Astrocyte of the hippocampus (primary cell): ENCODE data around the gene PPP1R12C.
"Not testable (repeated sequence)": the region's sequence is repeated elsewhere in the genome, so short reads cannot be mapped to it uniquely, and the experiment has no call there.

Experiments
- DNase-seq: peaks from one replicate; pipeline ENCODE4 v3.0.0; 2011; ENCODE audit warnings: low read depth, low spot score

The PPP1R12C gene

DNA sequence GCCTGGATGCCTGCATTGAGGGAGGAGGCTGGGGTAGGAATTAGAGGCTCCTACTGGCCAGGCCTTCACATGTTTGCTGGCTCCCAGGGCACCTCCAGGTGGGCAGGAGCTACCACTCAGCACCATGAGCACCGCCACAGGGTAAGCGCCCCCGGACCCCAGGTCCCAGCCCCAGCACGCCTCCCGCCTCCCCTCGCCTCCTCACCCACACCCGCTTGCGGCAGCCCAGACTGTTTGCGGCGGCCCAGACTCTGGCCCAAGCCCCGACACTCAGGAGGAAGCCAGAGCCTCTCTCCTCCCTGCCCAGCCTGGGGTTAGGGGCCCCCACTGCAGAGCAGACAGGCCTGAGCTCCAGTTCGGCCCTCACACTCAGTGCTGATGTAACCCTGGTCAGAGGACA, 41.1 kb downstream of the PPP1R12C start:
- DNase-seq: no peak

DNA sequence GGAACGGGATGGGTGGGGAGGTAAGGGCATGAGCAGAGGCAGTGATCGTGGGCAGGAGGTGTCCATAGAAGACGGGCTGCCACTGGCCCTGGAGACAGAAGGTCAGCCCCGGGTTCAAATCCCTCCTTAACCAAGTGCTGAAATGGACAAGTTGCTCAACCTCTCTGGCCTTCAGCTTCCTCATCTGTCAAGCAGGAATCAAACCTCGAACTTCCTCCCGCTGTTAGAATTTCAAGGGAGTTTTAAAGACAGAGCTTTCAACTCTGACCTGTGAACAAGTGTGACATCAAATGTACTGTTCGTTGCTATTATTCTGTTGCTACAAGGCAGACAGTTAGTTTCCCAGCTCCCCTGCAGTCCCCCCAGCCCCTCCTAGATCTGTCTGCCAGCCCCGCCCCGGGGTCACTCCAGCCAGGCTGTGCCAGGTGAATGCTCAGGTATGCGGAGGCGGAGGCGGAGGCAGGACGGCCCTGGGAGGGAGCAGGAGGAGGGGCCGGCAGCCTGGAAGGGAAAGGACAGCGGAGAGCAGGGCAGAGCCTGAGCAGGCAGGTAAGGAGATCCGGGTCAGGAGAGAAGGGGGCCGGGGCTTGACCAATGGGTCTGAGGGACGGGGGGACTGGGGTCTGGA, 42.0 kb downstream of the PPP1R12C start, which contains the start of gene EPS8L1:
EPS8L1 (plus strand) TSS at position 499 of the 628 bp plus-strand sequence. CDS start 576 bp downstream, outside the sequence.
- no peak for DNase-seq

- DNase-seq: no peak
These were observed 45.5 kb downstream of the PPP1R12C start for GRCh38 chr19:55071913-55072312.

- peak; percentile 67 for DNase-seq
These were observed 46.3 kb downstream of the PPP1R12C start for GRCh38 chr19:55071129-55071502.

- DNase-seq: no peak
These were observed 46.8 kb downstream of the PPP1R12C start for GRCh38 chr19:55070466-55071128.

GRCh38 chr19:55069865-55070197, 47.6 kb downstream of the PPP1R12C start:
- DNase-seq: no peak

DNA sequence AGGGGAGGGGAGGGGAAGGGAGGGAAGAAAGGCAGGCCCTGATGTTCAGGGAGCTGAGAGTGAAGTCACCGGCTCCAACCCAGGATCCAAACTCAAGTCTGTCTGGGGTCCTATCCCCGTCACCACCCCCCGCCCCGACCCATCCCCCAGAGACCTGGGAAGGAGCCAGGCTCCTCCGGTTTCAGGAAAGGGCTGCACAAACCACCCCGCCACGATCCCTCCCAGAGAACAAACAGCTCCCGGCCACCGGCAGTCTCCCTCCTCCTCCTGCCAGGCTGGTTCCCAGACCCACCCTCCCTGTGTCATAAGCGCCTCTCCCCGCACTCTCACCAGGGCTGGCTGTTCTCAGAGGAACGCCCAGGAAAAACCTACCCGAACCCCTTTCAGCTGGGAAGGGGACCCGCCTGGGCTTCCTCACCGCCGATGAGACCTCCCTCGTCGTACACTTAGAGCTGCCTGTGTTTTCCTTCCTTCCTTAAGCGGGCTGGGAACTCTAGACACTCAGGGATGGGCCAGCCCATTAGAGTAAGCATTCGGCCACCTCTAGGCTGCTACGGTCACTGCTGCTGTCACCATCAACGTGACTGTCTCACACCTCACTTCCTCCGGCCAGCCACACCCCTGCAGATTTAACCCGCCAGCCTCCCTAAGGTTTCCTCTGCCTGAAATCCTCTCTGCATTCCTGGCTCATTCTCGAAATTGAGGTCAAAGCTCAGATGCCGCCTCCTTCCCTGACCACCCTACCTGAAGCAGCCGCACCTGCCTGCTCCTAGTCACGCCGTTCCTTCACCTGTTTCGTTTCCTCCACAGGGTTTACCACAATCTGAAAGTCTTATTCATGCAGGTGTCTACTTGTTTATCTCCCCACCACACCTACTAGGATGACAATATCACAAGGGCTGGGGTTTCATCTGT, 48.2 kb downstream of the PPP1R12C start:
- peak; percentile 43 for DNase-seq

DNA sequence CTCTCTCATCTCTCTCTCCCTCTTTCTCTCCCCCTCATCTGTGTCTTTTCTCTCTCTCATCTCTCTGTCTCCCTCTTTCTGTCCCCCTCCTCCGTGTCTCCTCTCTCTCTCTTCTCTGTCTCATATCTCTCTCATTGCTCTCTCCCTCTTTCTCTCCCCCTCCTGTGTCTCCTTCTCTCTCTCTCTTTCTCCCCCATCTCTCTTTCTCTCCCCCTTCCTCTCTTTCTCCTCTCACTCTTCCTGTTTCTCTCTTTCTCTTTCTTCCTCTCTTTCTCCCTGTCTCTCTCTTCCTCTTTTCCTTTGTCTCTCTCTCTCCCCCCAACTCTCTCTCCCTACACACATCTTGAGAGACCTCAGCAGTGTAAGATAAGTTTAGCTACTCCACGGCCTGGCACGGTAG, 49.6 kb downstream of the PPP1R12C start:
- DNase-seq: no peak

- peak; percentile 41 for DNase-seq
These were observed 51.2 kb downstream of the PPP1R12C start for GRCh38 chr19:55066107-55066709.

DNA sequence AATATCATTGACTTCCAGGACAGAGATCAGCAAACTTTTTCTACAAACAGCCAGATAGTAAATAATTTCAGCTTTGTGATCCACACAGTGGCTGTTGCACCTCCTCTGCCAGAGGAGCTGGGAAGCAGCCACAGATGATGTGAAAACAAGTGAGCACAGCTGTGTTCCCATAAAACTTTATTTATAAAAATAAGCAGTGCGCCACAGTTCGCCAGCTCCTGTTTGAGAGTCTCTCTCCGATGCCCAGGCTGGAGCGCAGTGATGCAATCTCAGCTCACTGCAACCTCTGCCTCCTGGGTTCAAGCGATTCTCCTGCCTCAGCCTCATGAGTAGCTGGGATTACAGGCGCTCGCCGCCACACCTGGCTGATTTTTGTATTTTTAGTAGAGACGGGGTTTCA, 51.9 kb downstream of the PPP1R12C start:
- DNase-seq: not testable (repeated sequence)

GRCh38 chr19:55063492-55063843, 54.0 kb downstream of the PPP1R12C start:
- no peak for DNase-seq

DNA sequence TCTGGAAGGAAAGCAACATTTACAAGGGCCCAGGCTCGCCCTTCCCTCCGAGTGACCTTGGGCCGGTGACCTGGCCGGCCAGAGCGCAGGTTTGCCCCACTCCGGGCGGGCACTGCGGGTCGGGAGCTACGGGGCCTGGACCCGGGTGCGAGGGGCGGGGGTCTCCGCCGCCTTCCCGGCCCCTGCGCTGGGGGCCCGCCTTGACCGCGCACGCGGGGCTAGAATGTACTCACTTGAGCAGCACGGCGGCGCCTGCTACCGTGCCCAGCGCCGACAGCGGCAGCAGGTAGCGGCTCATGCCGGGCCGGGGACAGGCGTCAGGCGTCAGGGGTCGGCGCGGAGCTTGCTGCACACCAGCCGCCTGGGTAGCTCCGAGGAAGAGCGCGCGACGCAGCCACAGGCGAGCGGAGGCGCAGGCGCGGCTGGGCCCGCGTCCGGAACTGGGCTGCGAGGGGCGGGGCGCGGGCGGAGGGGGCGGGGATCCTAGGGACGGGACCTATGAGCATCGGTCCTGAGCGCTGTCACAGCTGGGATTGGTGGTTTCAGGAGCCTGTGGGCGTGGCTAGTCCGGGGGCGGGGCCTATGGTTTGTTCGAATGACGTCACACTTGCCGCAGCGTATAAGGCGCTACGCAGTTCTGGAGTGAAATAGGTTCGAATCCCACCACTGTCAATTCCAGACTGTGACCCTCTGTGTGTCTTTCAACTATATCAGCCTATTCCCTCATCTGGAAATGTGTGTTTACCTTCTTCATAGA, 54.5 kb downstream of the PPP1R12C start, which contains the start of gene RDH13:
RDH13 (minus strand) TSS at position 414 of the 757 bp plus-strand sequence; CDS start at position 298, 116 bp downstream.
- DNase-seq: peak; percentile 97

- DNase-seq: not testable (repeated sequence)
These were observed 57.1 kb downstream of the PPP1R12C start for GRCh38 chr19:55060287-55060686.

DNA sequence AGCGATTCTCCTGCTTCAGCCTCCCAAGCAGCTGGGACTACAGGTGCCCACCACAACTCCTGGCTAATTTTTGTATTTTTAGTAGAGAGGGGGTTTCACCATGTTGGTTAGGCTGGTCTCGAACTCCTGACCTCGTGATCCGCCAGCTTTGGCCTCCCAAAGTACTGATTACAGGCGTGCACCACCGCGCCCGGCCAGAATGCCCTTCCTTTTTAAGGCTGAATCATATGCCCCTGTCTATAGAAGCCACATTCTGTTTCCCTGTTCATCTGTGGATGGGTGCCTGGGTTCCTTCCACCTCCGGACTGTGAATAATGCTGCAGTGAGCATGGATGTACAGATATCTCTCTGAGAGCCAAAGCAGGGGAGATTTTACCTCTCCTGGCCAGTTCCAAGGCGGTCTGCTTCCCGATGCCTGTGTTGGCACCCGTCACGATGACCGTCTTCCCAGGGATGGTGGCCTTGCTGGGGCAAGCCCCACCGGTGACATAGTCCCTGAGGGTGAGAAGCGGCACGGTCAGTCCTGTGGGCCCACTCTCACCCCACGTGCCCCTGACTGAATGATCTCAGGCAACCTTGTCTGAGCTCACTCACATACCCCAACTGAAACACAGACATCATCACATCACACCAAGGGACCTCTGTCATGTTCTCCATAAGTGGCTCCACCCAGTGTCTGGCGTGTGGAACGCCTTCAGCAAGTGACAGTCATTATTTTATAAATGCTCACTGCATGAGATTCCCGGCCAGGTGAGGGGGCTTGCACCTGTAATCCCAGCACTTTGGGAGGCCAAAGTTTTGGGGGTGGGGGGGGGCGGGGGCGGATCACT, 58.4 kb downstream of the PPP1R12C start:
- DNase-seq: no peak

DNA sequence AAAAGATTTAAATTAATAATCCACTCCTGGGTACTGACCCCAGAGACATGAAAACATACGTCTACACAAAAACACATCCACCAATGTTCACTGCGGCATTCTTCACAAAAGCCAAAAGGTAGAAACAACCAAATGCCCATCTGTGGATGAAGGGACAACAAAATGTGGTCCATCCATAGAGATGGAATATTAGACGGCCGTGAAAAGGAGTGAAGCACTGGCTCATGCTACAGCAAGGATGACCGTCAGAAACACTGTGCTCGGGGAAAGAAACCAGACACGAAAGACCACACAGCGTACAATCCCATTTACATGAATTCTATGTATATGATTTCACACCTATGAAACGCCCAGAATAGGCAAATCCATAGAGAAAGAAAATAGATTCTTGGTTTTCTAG, 60.6 kb downstream of the PPP1R12C start:
- no peak for DNase-seq

DNA sequence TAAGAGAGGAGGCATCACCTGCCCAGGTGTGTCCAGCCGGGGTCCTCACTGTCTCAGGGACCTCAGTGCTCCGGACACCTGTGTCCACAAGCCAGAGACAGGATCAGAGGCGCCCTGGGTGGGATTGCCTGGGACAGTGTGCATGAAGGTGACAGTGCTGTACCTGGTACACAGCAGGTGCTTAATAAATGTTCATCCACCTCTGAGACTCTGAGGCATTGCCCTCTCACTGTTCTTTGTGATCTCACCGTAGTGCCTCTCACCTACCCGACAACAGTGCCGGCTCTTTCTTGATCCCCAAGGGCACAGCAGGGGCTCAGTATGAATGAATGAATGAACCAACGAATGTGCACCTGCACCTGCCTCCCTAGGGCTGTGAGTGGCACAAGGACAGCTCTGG, 63.7 kb downstream of the PPP1R12C start:
- DNase-seq: no peak

DNA sequence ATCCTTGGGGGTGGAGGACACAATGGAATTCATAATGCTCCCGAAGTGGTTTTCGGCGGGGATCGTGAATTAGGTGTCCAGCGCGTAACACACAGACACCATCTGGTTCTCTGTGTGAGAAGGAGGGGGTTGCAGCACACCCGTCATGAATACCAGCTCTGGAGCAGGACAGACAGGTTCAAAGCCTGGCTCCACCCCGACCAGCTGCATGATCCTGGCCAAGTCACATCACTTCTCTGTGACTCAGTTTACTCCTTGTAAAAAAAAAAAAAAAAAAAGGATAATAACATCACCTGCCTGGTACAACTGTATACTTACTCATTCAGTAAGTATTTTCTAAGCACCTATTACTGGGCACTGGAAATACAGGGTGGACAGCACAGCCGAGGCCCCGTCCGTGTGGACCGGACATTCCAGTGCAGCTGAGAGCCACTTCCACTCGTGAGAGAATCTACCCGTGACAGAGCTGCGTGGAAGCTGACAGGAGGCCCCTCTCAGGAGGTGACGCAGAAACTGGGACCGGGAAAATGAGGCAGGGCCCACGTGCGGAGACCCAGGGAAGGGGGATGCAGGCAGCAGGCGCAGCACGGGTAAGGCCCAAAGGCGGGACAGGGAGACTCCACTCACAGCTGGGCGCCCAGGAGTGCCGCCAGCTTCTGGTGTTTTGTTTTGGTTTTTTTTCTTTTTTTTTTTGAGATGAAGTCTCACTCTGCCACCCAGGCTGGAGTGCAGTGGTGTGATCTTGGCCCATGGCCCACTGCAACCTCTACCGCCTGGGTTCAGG, 66.5 kb downstream of the PPP1R12C start:
- DNase-seq: no peak

- DNase-seq: no peak
These were observed 69.0 kb downstream of the PPP1R12C start for GRCh38 chr19:55048446-55048845.

GRCh38 chr19:55047951-55048350, 69.5 kb downstream of the PPP1R12C start:
- no peak for DNase-seq
